Adrenal gland (tissue), 12 donors: ENCODE results near the gene CLEC2A. TPM values are rescaled to one million over a fixed set of nuclear protein-coding genes. Genes with fewer than 3 reads are reported as not detected.

Source experiments
- DNase-seq, 7 donors: peaks; one replicate each; pipeline ENCODE4 v3.0.0-alpha.2; 2019 to 2020
- H3K27ac ChIP-seq, 5 donors: fragments of 200-600 bp; sonication (generic) in 4 of 5; 1 replicate in 3 of 5; 2 replicates in 2 of 5; pipeline versions ENCODE4 v1.5.1 to v1.8.0; 2016 to 2020; ENCODE audit warnings: mild to moderate bottlenecking in 1 of 5
- H3K27me3 ChIP-seq: fragments of 200-600 bp; 2 replicates; pipeline ENCODE4 v1.8.0; 2021
- H3K36me3 ChIP-seq, 2 donors: fragments of 200-600 bp; replicated peaks in 1 of 2; 1 replicate in 1 of 2; 2 replicates in 1 of 2; pipeline versions ENCODE4 v1.5.1 to v1.8.0; 2018 to 2022
- H3K4me1 ChIP-seq, 2 donors: fragments of 200-600 bp; replicated peaks in 1 of 2; 1 replicate in 1 of 2; 2 replicates in 1 of 2; pipeline versions ENCODE4 v1.5.1 to v1.8.0; 2018 to 2021
- H3K4me3 ChIP-seq, 4 donors: fragments of 200-600 bp; sonication (generic) in 3 of 4; one replicate each; pipeline ENCODE4 v1.5.1; 2016 to 2018
- H3K9me3 ChIP-seq, 3 donors: fragments of 200-600 bp; sonication (generic) in 1 of 3; replicated peaks in 1 of 3; 1 replicate in 2 of 3; 2 replicates in 1 of 3; pipeline versions ENCODE4 v1.5.1 to v1.8.0; 2016 to 2021
- CTCF ChIP-seq, 6 experiments: fragments of 450-650 bp in 4 of 6; fragments of 200-600 bp in 2 of 6; sonication (generic) in 1 of 6; IDR thresholded peaks; 1 replicate in 5 of 6; 2 replicates in 1 of 6; pipeline versions ENCODE4 v1.5.1 to v1.8.0; 2016 to 2021; ENCODE audit warnings: antibody characterized with exemption in 6 of 6, mild to moderate bottlenecking in 2 of 6, moderate library complexity in 1 of 6
- POLR2A ChIP-seq, 2 donors: fragments of 450-650 bp; IDR thresholded peaks; one replicate each; pipeline ENCODE4 v1.6.1; 2017; ENCODE audit warnings: antibody characterized with exemption in 2 of 2, mild to moderate bottlenecking in 2 of 2, moderate library complexity in 1 of 2
- WGBS, 4 donors: extraction: QIAGEN DNeasy Blood & Tissue Kit in 2 of 4; methylation state at CpG; one replicate each; pipeline versions ENCODE4 v1.1.5 to v1.1.7; 2013 to 2017; 5-methylcytosine and 5-hydroxymethylcytosine counted together
- intact Hi-C, 2 donors: fragments of 100-400 bp; cut with DNase I; formaldehyde crosslinking; loops; one replicate each; pipeline versions ENCODE4 v1.14.1 to v1.15.0; 2022 to 2023
- polyA plus RNA-seq, 3 donors: library from polyadenylated mRNA; stranded (reverse); fragments of 200-250 nt in 2 of 3; fragments of 350-450 nt in 1 of 3; fragmentation: Illumina TruSeq in 1 of 3; extraction: RNeasy Lipid Tissue Mini Kit (QIAGEN cat#74804) in 1 of 3; gene quantifications; one replicate each; pipeline ENCODE4 v1.2.3, GENCODE V29; 2013 to 2014
- total RNA-seq, 9 donors: library from RNA; depleted of rRNA in 4 of 9; stranded (reverse); fragments of >200 nt in 4 of 9; fragments of 120-200 nt in 1 of 9; fragmentation: NEBNext Ultra II Directional in 1 of 9; extraction: Animal tissue kit (Norgen Biotek cat#: 25700) in 1 of 9; gene quantifications; one replicate each; pipeline versions ENCODE4 v1.1.0 to v1.2.4, GENCODE V29; 2013 to 2023
- donor health status: healthy with polysubstance abuse.
- donor health status: Bipolar disorder and iron deficiency.
- donor health status: DM: yes; HTN: yes; CAD: no.
- donor health status: DM: no; HTN: no; CAD: no.
- donor health status: DM: no; HTN: no; CAD: no.
- donor health status: DM: yes; HTN: yes; CAD: no.

CLEC2A gene
- total and polyA plus RNA-seq, 12 donors = not detected

- Histone ChIP-seq H3K4me1 (peaks cover 0 to 5% of the 10 kb centered on the region in 2 donors), H3K36me3 (no peaks in the 10 kb centered on the region), H3K27me3 (no peaks in the 10 kb centered on the region), H3K9me3 (no peaks in the 10 kb centered on the region), H3K4me3 (no peak overlapping the region), H3K27ac (no peak overlapping the region)
- intact Hi-C loops = loop anchor here (5.0 to 10.0 kb wide), 4 partner anchors 110 to 180 kb away; no protein-coding TSS in a partner anchor
- 69 to 82% (median 73%) methylated on average over 3 of the region's 3 CpGs for WGBS, 4 donors
- TF ChIP-seq POLR2A (IDR thresholded peaks at IDR 0.05) = no peak
- TF ChIP-seq CTCF (IDR thresholded peaks at IDR 0.05) = no peak
- no peak for DNase-seq
Measured at GRCh38 chr12:9926876-9927275, 5.3 kb downstream of the CLEC2A start.

GRCh38 chr12:9925705-9926393 lies 6.3 kb downstream of the CLEC2A start:
- no peaks in the 10 kb centered on the region for H3K36me3 ChIP-seq
- TF ChIP-seq POLR2A (IDR thresholded peaks at IDR 0.05) (no peak), CTCF (IDR thresholded peaks at IDR 0.05) (peak; percentile 28 to 69 (median 56))
- 5 to 15% (median 12%) methylated on average over 5 of the region's 5 CpGs for WGBS, 4 donors
- H3K9me3 ChIP-seq = no peaks in the 10 kb centered on the region
- H3K4me3 ChIP-seq = peak overlapping the region in 1 of 4 donors; percentile 40
- DNase-seq = peak in 5 of 7 donors; percentile 11 to 26 (median 17)
- H3K27ac ChIP-seq = no peak overlapping the region
- H3K27me3 ChIP-seq = no peaks in the 10 kb centered on the region
- peaks cover 0 to 5% of the 10 kb centered on the region in 2 donors for H3K4me1 ChIP-seq
- intact Hi-C loops = loop anchor here (5.0 to 10.0 kb wide), 4 partner anchors 109 to 179 kb away; no protein-coding TSS in a partner anchor

GRCh38 chr12:9922429-9922828 lies 9.7 kb downstream of the CLEC2A start:
- no peak for DNase-seq
- Histone ChIP-seq H3K4me3 (no peak overlapping the region), H3K36me3 (no peaks in the 10 kb centered on the region), H3K27me3 (no peaks in the 10 kb centered on the region), H3K9me3 (no peaks in the 10 kb centered on the region), H3K4me1 (peaks cover 0 to 5% of the 10 kb centered on the region in 2 donors), H3K27ac (no peak overlapping the region)
- intact Hi-C loops = loop anchor here in 1 of 2 donors (10.0 kb wide), 1 partner anchor 108 kb away; no protein-coding TSS in a partner anchor
- no peak for TF ChIP-seq CTCF (IDR thresholded peaks at IDR 0.05)
- WGBS, 4 donors = 86 to 87% (median 86%) methylated on average over 1 of the region's 1 CpG

GRCh38 chr12:9920451-9920850 lies 11.7 kb downstream of the CLEC2A start:
- H3K27ac ChIP-seq = no peak overlapping the region
- TF ChIP-seq CTCF (IDR thresholded peaks at IDR 0.05) (no peak), POLR2A (IDR thresholded peaks at IDR 0.05) (no peak)
- no peak for DNase-seq
- intact Hi-C loops = loop anchor here in 1 of 2 donors (10.0 kb wide), 1 partner anchor 106 kb away; no protein-coding TSS in a partner anchor
- peaks cover 0 to under 1% of the 10 kb centered on the region in 2 donors for H3K4me1 ChIP-seq
- H3K4me3 ChIP-seq = no peak overlapping the region
- no peaks in the 10 kb centered on the region for H3K27me3 ChIP-seq
- H3K9me3 ChIP-seq = no peaks in the 10 kb centered on the region
- no peaks in the 10 kb centered on the region for H3K36me3 ChIP-seq
- 78 to 79% (median 79%) methylated on average over 10 of the region's 10 CpGs for WGBS, 4 donors
